ENCODE results near the gene PRPF38B.
A peak's percentile ranks its signal among the peaks of the same experiment; 100 is the strongest.

GRCh38 chr1:108691942-108692723, at the start of gene PRPF38B:
- TF ChIP-seq POLR2AphosphoS5 (IDR thresholded peaks at IDR 0.05) (peak; percentile 95 to 99 (median 97)), POLR2A (IDR thresholded peaks at IDR 0.05) (peak; percentile 91 to 94)
- TF ChIP-seq, protein P1, sequence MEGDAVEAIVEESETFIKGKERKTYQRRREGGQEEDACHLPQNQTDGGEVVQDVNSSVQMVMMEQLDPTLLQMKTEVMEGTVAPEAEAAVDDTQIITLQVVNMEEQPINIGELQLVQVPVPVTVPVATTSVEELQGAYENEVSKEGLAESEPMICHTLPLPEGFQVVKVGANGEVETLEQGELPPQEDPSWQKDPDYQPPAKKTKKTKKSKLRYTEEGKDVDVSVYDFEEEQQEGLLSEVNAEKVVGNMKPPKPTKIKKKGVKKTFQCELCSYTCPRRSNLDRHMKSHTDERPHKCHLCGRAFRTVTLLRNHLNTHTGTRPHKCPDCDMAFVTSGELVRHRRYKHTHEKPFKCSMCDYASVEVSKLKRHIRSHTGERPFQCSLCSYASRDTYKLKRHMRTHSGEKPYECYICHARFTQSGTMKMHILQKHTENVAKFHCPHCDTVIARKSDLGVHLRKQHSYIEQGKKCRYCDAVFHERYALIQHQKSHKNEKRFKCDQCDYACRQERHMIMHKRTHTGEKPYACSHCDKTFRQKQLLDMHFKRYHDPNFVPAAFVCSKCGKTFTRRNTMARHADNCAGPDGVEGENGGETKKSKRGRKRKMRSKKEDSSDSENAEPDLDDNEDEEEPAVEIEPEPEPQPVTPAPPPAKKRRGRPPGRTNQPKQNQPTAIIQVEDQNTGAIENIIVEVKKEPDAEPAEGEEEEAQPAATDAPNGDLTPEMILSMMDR (IDR thresholded peaks at IDR 0.05): no peak
